Sigmoid colon (tissue), 7 donors: Measurements from ENCODE around the gene ITIH4. TPM values are rescaled to one million over a fixed set of nuclear protein-coding genes. Genes with fewer than 3 reads are reported as not detected.

Source experiments
- DNase-seq: peaks from one replicate; pipeline ENCODE4 v3.0.0-alpha.2; 2019
- H3K27ac ChIP-seq, 4 donors: fragments of 200-600 bp; sonication (generic); one replicate each; pipeline ENCODE4 v1.5.1; 2016 to 2019; ENCODE audit warnings: mild to moderate bottlenecking in 1 of 4
- H3K27me3 ChIP-seq, 3 donors: fragments of 200-600 bp; sonication (generic); one replicate each; pipeline ENCODE4 v1.5.1; 2019; ENCODE audit warnings: mild to moderate bottlenecking in 1 of 3
- H3K36me3 ChIP-seq, 4 donors: fragments of 200-600 bp; sonication (generic); one replicate each; pipeline ENCODE4 v1.5.1; 2016 to 2019
- H3K4me1 ChIP-seq, 4 donors: fragments of 200-600 bp; sonication (generic); one replicate each; pipeline ENCODE4 v1.5.1; 2017 to 2019
- H3K4me3 ChIP-seq, 4 donors: fragments of 200-600 bp; sonication (generic); one replicate each; pipeline ENCODE4 v1.5.1; 2017 to 2019; ENCODE audit warnings: mild to moderate bottlenecking in 2 of 4, moderate library complexity in 1 of 4
- H3K9me3 ChIP-seq, 4 donors: fragments of 200-600 bp in 3 of 4; sonication (generic) in 3 of 4; one replicate each; pipeline versions ENCODE4 v1.5.1 to v1.6.1; 2013 to 2019
- CTCF ChIP-seq, 4 experiments: fragments of 450-650 bp in 3 of 4; fragments of 200-600 bp in 1 of 4; IDR thresholded peaks; one replicate each; pipeline ENCODE4 v1.5.1; 2016 to 2019; ENCODE audit warnings: antibody characterized with exemption in 4 of 4, mild to moderate bottlenecking in 3 of 4, moderate library complexity in 2 of 4
- EP300 ChIP-seq, 4 donors: sonication (generic); formaldehyde crosslinking; IDR thresholded peaks; one replicate each; pipeline ENCODE4 v1.6.1; 2017; ENCODE audit warnings: antibody characterized with exemption in 4 of 4
- POLR2A ChIP-seq, 2 donors: fragments of 450-650 bp; IDR thresholded peaks; one replicate each; pipeline ENCODE4 v1.6.1; 2016; ENCODE audit warnings: antibody characterized with exemption in 2 of 2, mild to moderate bottlenecking in 2 of 2, moderate library complexity in 2 of 2
- POLR2AphosphoS5 ChIP-seq, 4 donors: sonication (generic); formaldehyde crosslinking; IDR thresholded peaks; one replicate each; pipeline ENCODE4 v1.6.1; 2017; ENCODE audit warnings: antibody characterized with exemption in 4 of 4
- WGBS, 2 donors: extraction: QIAGEN DNeasy Blood & Tissue Kit; methylation state at CpG; one replicate each; pipeline ENCODE4 v1.1.7; 2013; 5-methylcytosine and 5-hydroxymethylcytosine counted together
- intact Hi-C: fragments of 100-400 bp; cut with DNase I; formaldehyde crosslinking; loops from one replicate; pipeline ENCODE4 v1.15.1; 2023
- polyA plus RNA-seq, 3 donors: library from polyadenylated mRNA; stranded (reverse); fragments of 200-250 nt; gene quantifications; one replicate each; pipeline ENCODE4 v1.2.3, GENCODE V29; 2013
- total RNA-seq, 4 donors: library from RNA; depleted of rRNA; stranded (reverse); fragments of >200 nt; gene quantifications; one replicate each; pipeline ENCODE4 v1.1.0, GENCODE V29; 2016
- donor health status: healthy with polysubstance abuse.
- donor health status: Bipolar disorder and iron deficiency.
- donor health status: healthy.

Gene ITIH4
- total and polyA plus RNA-seq, 7 donors, result 2.5 to 12.2 (median 5.6) TPM; not detected in 2

- H3K27me3 ChIP-seq, result no peaks in the 10 kb centered on the region
- peaks cover 0 to 4% (median 0%) of the 10 kb centered on the region in 4 donors for H3K36me3 ChIP-seq
- DNase-seq, result peak; percentile 85
- H3K9me3 ChIP-seq, result no peaks in the 10 kb centered on the region
- peak overlapping the region; percentile 25 to 61 (median 38) for H3K27ac ChIP-seq
- H3K4me3 ChIP-seq, result no peak overlapping the region
- peaks cover 0 to 31% (median 21%) of the 10 kb centered on the region in 4 donors for H3K4me1 ChIP-seq
- WGBS, 2 donors, result 32 to 63% methylated on average over 21 of the region's 21 CpGs
- TF ChIP-seq POLR2AphosphoS5 (IDR thresholded peaks at IDR 0.05) (peak in 1 of 4 donors; percentile 24), EP300 (IDR thresholded peaks at IDR 0.05) (no peak), POLR2A (IDR thresholded peaks at IDR 0.05) (no peak)
- intact Hi-C loops, result no loop called here
Observed at GRCh38 chr3:52831500-52832301, 1.2 kb upstream of the ITIH4 start.

GRCh38 chr3:52829906-52830463 is 487 bp downstream of the ITIH4 start:
- no peaks in the 10 kb centered on the region for H3K36me3 ChIP-seq
- H3K4me3 ChIP-seq, result no peak overlapping the region
- H3K9me3 ChIP-seq, result no peaks in the 10 kb centered on the region
- DNase-seq, result no peak
- 84 to 90% methylated on average over 10 of the region's 10 CpGs for WGBS, 2 donors
- peaks cover 0 to 22% (median 14%) of the 10 kb centered on the region in 4 donors for H3K4me1 ChIP-seq
- TF ChIP-seq POLR2A (IDR thresholded peaks at IDR 0.05) (no peak), CTCF (IDR thresholded peaks at IDR 0.05) (no peak), EP300 (IDR thresholded peaks at IDR 0.05) (no peak), POLR2AphosphoS5 (IDR thresholded peaks at IDR 0.05) (no peak)
- intact Hi-C loops, result no loop called here
- no peak overlapping the region for H3K27ac ChIP-seq
- no peaks in the 10 kb centered on the region for H3K27me3 ChIP-seq

GRCh38 chr3:52829482-52829881 is 990 bp downstream of the ITIH4 start:
- TF ChIP-seq POLR2AphosphoS5 (IDR thresholded peaks at IDR 0.05), result no peak
- no peak for TF ChIP-seq EP300 (IDR thresholded peaks at IDR 0.05)
- TF ChIP-seq CTCF (IDR thresholded peaks at IDR 0.05), result no peak
- DNase-seq, result no peak
- 88 to 89% methylated on average over 3 of the region's 3 CpGs for WGBS, 2 donors
- no peak overlapping the region for H3K27ac ChIP-seq
- H3K36me3 ChIP-seq, result no peaks in the 10 kb centered on the region
- no peaks in the 10 kb centered on the region for H3K27me3 ChIP-seq
- H3K9me3 ChIP-seq, result no peaks in the 10 kb centered on the region
- H3K4me1 ChIP-seq, result peaks cover 0 to 17% (median 11%) of the 10 kb centered on the region in 4 donors
- H3K4me3 ChIP-seq, result no peak overlapping the region
- intact Hi-C loops, result no loop called here

GRCh38 chr3:52827866-52828376 is 2.6 kb downstream of the ITIH4 start:
- intact Hi-C loops, result no loop called here
- TF ChIP-seq POLR2A (IDR thresholded peaks at IDR 0.05) (no peak), CTCF (IDR thresholded peaks at IDR 0.05) (no peak), EP300 (IDR thresholded peaks at IDR 0.05) (no peak), POLR2AphosphoS5 (IDR thresholded peaks at IDR 0.05) (no peak)

GRCh38 chr3:52827441-52827840 is 3.0 kb downstream of the ITIH4 start:
- peaks cover 0 to 13% (median 11%) of the 10 kb centered on the region in 4 donors for H3K4me1 ChIP-seq
- intact Hi-C loops, result no loop called here
- DNase-seq, result no peak
- no peak for TF ChIP-seq CTCF (IDR thresholded peaks at IDR 0.05)
- no peak for TF ChIP-seq POLR2A (IDR thresholded peaks at IDR 0.05)
- TF ChIP-seq POLR2AphosphoS5 (IDR thresholded peaks at IDR 0.05), result no peak
- no peak for TF ChIP-seq EP300 (IDR thresholded peaks at IDR 0.05)
- H3K4me3 ChIP-seq, result no peak overlapping the region
- H3K9me3 ChIP-seq, result no peaks in the 10 kb centered on the region
- peaks cover 0 to 13% (median 8%) of the 10 kb centered on the region in 4 donors for H3K36me3 ChIP-seq
- WGBS, 2 donors, result 77 to 82% methylated on average over 9 of the region's 9 CpGs
- no peaks in the 10 kb centered on the region for H3K27me3 ChIP-seq
- H3K27ac ChIP-seq, result no peak overlapping the region

More at GRCh38 chr3:52827866-52828376, 2.6 kb downstream of the ITIH4 start:
- Histone ChIP-seq H3K4me3 (no peak overlapping the region), H3K27me3 (no peaks in the 10 kb centered on the region), H3K27ac (no peak overlapping the region), H3K36me3 (peaks cover 0 to 13% (median 7%) of the 10 kb centered on the region in 4 donors), H3K9me3 (no peaks in the 10 kb centered on the region), H3K4me1 (peaks cover 0 to 13% (median 11%) of the 10 kb centered on the region in 4 donors)
- WGBS, 2 donors, result 59 to 79% methylated on average over 10 of the region's 10 CpGs
- no peak for DNase-seq
